GM19351 (cell line): Measurements from ENCODE around the gene RNF41.
"Not testable (repeated sequence)": the region's sequence is repeated elsewhere in the genome, so short reads cannot be mapped to it uniquely, and the experiment has no call there.

Experiments used
- ATAC-seq: cut with Tn5 transposase; IDR thresholded peaks from one replicate; pipeline ENCODE4 v1.9.1; 2021; ENCODE audit warnings: mild to moderate bottlenecking, moderate library complexity; ENCODE audit not compliant: unreplicated experiment

RNF41 gene

GRCh38 chr12:56213878-56214277 is 7.8 kb downstream of the RNF41 start:
- ATAC-seq, result no peak

GRCh38 chr12:56212361-56212760 is 9.4 kb downstream of the RNF41 start:
- ATAC-seq, result no peak

GRCh38 chr12:56208006-56208405 is 13.7 kb downstream of the RNF41 start:
- no peak for ATAC-seq

- no peak for ATAC-seq
Measured at GRCh38 chr12:56206452-56207166, 15.1 kb downstream of the RNF41 start.

GRCh38 chr12:56205445-56205844 is 16.3 kb downstream of the RNF41 start:
- no peak for ATAC-seq

- no peak for ATAC-seq
Measured at GRCh38 chr12:56204275-56204674, 17.4 kb downstream of the RNF41 start.

- ATAC-seq, result no peak
Measured at GRCh38 chr12:56202838-56203237, 18.9 kb downstream of the RNF41 start.

- no peak for ATAC-seq
Measured at GRCh38 chr12:56202366-56202765, 19.4 kb downstream of the RNF41 start.

GRCh38 chr12:56198836-56199235 is 22.9 kb downstream of the RNF41 start:
- no peak for ATAC-seq

GRCh38 chr12:56197921-56198635 is 23.6 kb downstream of the RNF41 start:
- ATAC-seq, result no peak

GRCh38 chr12:56196818-56197550 is 24.7 kb downstream of the RNF41 start:
- ATAC-seq, result not testable (repeated sequence)

GRCh38 chr12:56193025-56193578 is 28.6 kb downstream of the RNF41 start:
- no peak for ATAC-seq

- no peak for ATAC-seq
Measured at GRCh38 chr12:56192582-56192981, 29.1 kb downstream of the RNF41 start.

- ATAC-seq, result no peak
Measured at GRCh38 chr12:56190695-56191155, 31.0 kb downstream of the RNF41 start.

GRCh38 chr12:56189918-56190694 is 31.6 kb downstream of the RNF41 start:
- ATAC-seq, result peak; percentile 30

- ATAC-seq, result peak; percentile 75
Measured at GRCh38 chr12:56189099-56189917, 32.4 kb downstream of the RNF41 start, which contains the start of gene SMARCC2. Gene SMARCC2, minus strand, starts transcription at chr12:56189483. Its CDS starts 22 bp downstream, at chr12:56189461.

- ATAC-seq, result peak; percentile 9
Measured at GRCh38 chr12:56188778-56189098, 33.0 kb downstream of the RNF41 start.

- ATAC-seq, result no peak
Measured at GRCh38 chr12:56188131-56188777, 33.5 kb downstream of the RNF41 start.

- ATAC-seq, result no peak
Measured at GRCh38 chr12:56186957-56187356, 34.8 kb downstream of the RNF41 start.
